ENCODE data around the gene FHOD3.

DNA sequence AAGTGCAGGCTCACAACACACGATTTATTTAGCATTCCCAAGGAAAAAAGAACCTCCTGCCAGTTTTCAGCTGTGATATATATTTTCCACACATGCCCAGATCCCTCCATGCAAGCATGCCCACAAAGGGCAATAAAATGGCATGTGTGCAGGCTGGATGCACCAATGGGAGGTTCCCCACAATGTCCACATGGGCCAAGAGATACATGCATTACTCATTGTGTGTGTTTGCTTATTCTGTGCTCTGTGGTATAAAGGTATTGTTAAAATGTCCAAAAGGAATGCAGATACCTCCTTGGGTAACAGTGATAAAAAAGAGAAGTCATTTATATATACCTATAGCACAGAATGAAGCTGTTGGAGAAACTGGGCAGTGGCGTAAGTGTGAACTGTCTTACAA is 207.4 kb downstream of the FHOD3 start:
- no peak for TF ChIP-seq POLR2A (IDR thresholded peaks at IDR 0.05; ENCODE audit: low read depth, low read length)
- TF ChIP-seq POLR2AphosphoS5 (IDR thresholded peaks at IDR 0.05; ENCODE audit: low read depth, low read length) = no peak

Measured in GM12892 (cell line).